Neural cell (in vitro differentiated cells): ENCODE measurements around the gene ABHD14A.

Experiments
- POLR2AphosphoS5 ChIP-seq: IDR thresholded peaks from 2 replicates; pipeline ENCODE4 v1.6.1; 2012
- SMC3 ChIP-seq: fragments of 450-650 bp; conservative IDR thresholded peaks from 2 replicates; pipeline ENCODE4 v1.6.1; 2014; ENCODE audit warnings: antibody characterized with exemption, mild to moderate bottlenecking, moderate library complexity; ENCODE audit not compliant: poor library complexity
- TAF1 ChIP-seq: IDR thresholded peaks from 2 replicates; pipeline ENCODE4 v1.6.1; 2012; ENCODE audit warnings: low read depth
- TF ChIP-seq, protein P1 (sequence below): fragments of 450-650 bp; IDR thresholded peaks from 2 replicates; pipeline ENCODE4 v1.5.1; 2014; ENCODE audit warnings: antibody characterized with exemption, mild to moderate bottlenecking, moderate library complexity; ENCODE audit not compliant: poor library complexity, severe bottlenecking

- TF ChIP-seq, protein P1, sequence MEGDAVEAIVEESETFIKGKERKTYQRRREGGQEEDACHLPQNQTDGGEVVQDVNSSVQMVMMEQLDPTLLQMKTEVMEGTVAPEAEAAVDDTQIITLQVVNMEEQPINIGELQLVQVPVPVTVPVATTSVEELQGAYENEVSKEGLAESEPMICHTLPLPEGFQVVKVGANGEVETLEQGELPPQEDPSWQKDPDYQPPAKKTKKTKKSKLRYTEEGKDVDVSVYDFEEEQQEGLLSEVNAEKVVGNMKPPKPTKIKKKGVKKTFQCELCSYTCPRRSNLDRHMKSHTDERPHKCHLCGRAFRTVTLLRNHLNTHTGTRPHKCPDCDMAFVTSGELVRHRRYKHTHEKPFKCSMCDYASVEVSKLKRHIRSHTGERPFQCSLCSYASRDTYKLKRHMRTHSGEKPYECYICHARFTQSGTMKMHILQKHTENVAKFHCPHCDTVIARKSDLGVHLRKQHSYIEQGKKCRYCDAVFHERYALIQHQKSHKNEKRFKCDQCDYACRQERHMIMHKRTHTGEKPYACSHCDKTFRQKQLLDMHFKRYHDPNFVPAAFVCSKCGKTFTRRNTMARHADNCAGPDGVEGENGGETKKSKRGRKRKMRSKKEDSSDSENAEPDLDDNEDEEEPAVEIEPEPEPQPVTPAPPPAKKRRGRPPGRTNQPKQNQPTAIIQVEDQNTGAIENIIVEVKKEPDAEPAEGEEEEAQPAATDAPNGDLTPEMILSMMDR = no peak
- TF ChIP-seq POLR2AphosphoS5 = no peak
- no peak for TF ChIP-seq SMC3
- TF ChIP-seq TAF1 = no peak
Observed at GRCh38 chr3:52025453-52025852, 50.6 kb downstream of the ABHD14A start.
